ENCODE results near the gene LCA5L. TPM values are rescaled to one million over a fixed set of nuclear protein-coding genes. Genes with fewer than 3 reads are reported as not detected.

LCA5L gene
- total and polyA plus RNA-seq, 2 donors from 2014 or later = 3.8 to 4.3 TPM

GRCh38 chr21:39379986-39380891 lies 65.3 kb downstream of the LCA5L start:
- no peaks in the 10 kb centered on the region for H3K9me3 ChIP-seq (ENCODE audit: control insufficient read depth in 2 of 3, insufficient read depth in 1 of 3, low read length in 3 of 3)
- peak overlapping the region; percentile 35 to 93 (median 88) for H3K9ac ChIP-seq (ENCODE audit: low read length in 3 of 3)
- H3K4me1 ChIP-seq (ENCODE audit: control insufficient read depth in 2 of 3, insufficient read depth in 2 of 3, low read depth in 1 of 3, low read length in 3 of 3) = peaks cover 0 to 6% (median 4%) of the 10 kb centered on the region in 3 donors
- peak overlapping the region; percentile 74 to 87 for H3K27ac ChIP-seq (ENCODE audit: low read depth in 2 of 2, low read length in 2 of 2)
- H3K36me3 ChIP-seq (ENCODE audit: control insufficient read depth in 2 of 3, insufficient read depth in 3 of 3, low read length in 3 of 3) = no peaks in the 10 kb centered on the region
- no peak for FAIRE-seq
- intact Hi-C loops (cut with DNase I) = no loop called here
- no peak for TF ChIP-seq CTCF (IDR thresholded peaks at IDR 0.05; ENCODE audit: borderline replicate concordance, extremely low read depth, insufficient read depth)
- peak overlapping the region; percentile 64 to 99 (median 85) for H3K4me3 ChIP-seq (ENCODE audit: low read length in 3 of 3)
- DNase-seq = peak; percentile 94 to 98 (median 96)
- no peaks in the 10 kb centered on the region for H3K27me3 ChIP-seq (ENCODE audit: control insufficient read depth, insufficient read depth, low read length)

- Histone ChIP-seq H3K27ac (ENCODE audit: low read depth in 2 of 2, low read length in 2 of 2) (no peak overlapping the region), H3K4me1 (ENCODE audit: control insufficient read depth in 2 of 3, insufficient read depth in 2 of 3, low read depth in 1 of 3, low read length in 3 of 3) (peaks cover 0 to 6% (median 4%) of the 10 kb centered on the region in 3 donors), H3K27me3 (ENCODE audit: control insufficient read depth, insufficient read depth, low read length) (no peaks in the 10 kb centered on the region), H3K9ac (ENCODE audit: low read length in 3 of 3) (no peak overlapping the region), H3K4me3 (ENCODE audit: low read length in 3 of 3) (no peak overlapping the region), H3K36me3 (ENCODE audit: control insufficient read depth in 2 of 3, insufficient read depth in 3 of 3, low read length in 3 of 3) (no peaks in the 10 kb centered on the region), H3K9me3 (ENCODE audit: control insufficient read depth in 2 of 3, insufficient read depth in 1 of 3, low read length in 3 of 3) (no peaks in the 10 kb centered on the region)
- FAIRE-seq = no peak
- DNase-seq = no peak
- TF ChIP-seq CTCF (IDR thresholded peaks at IDR 0.05; ENCODE audit: borderline replicate concordance, extremely low read depth, insufficient read depth) = no peak
- intact Hi-C loops (cut with DNase I) = no loop called here
Observed at GRCh38 chr21:39377444-39378050, 68.0 kb downstream of the LCA5L start.

- no peak for TF ChIP-seq CTCF (IDR thresholded peaks at IDR 0.05; ENCODE audit: borderline replicate concordance, extremely low read depth, insufficient read depth)
- Histone ChIP-seq H3K4me1 (ENCODE audit: control insufficient read depth in 2 of 3, insufficient read depth in 2 of 3, low read depth in 1 of 3, low read length in 3 of 3) (no peaks in the 10 kb centered on the region), H3K9me3 (ENCODE audit: control insufficient read depth in 2 of 3, insufficient read depth in 1 of 3, low read length in 3 of 3) (no peaks in the 10 kb centered on the region), H3K27ac (ENCODE audit: low read depth in 2 of 2, low read length in 2 of 2) (no peak overlapping the region), H3K36me3 (ENCODE audit: control insufficient read depth in 2 of 3, insufficient read depth in 3 of 3, low read length in 3 of 3) (no peaks in the 10 kb centered on the region), H3K9ac (ENCODE audit: low read length in 3 of 3) (no peak overlapping the region), H3K27me3 (ENCODE audit: control insufficient read depth, insufficient read depth, low read length) (no peaks in the 10 kb centered on the region), H3K4me3 (ENCODE audit: low read length in 3 of 3) (no peak overlapping the region)
- intact Hi-C loops (cut with DNase I) = no loop called here
- DNase-seq (no peak), FAIRE-seq (no peak)
Observed at GRCh38 chr21:39375446-39375845, 70.1 kb downstream of the LCA5L start.
